ENCODE data around the gene IL32.

- TF ChIP-seq MAX (IDR thresholded peaks at IDR 0.05) (no peak), RAD21 (IDR thresholded peaks at IDR 0.05; ENCODE audit: low read depth) (no peak), EP300 (IDR thresholded peaks at IDR 0.05; ENCODE audit: borderline replicate concordance) (no peak), REST (IDR thresholded peaks at IDR 0.05; ENCODE audit: low read depth) (no peak)
These were observed 29.3 kb upstream of the IL32 start for GRCh38 chr16:3035972-3036725.

Measured in Ishikawa (cell line).